COLO829 (cell line): ENCODE data around the gene GLI3.

Experiments
- DNase-seq: peaks from one replicate; pipeline ENCODE4 v3.0.0; 2012; ENCODE audit warnings: low spot score

GLI3 gene

GRCh38 chr7:42105554-42106358, 131.3 kb downstream of the GLI3 start:
- DNase-seq: no peak

GRCh38 chr7:42104694-42105093, 132.3 kb downstream of the GLI3 start:
- no peak for DNase-seq

GRCh38 chr7:42104231-42104630, 132.8 kb downstream of the GLI3 start:
- DNase-seq: no peak

- no peak for DNase-seq
Observed at GRCh38 chr7:42103456-42103855, 133.6 kb downstream of the GLI3 start.

GRCh38 chr7:42103020-42103419, 134.0 kb downstream of the GLI3 start:
- DNase-seq: no peak

GRCh38 chr7:42102301-42102700, 134.7 kb downstream of the GLI3 start:
- DNase-seq: no peak

- no peak for DNase-seq
Observed at GRCh38 chr7:42100156-42100508, 136.9 kb downstream of the GLI3 start.

- DNase-seq: no peak
Observed at GRCh38 chr7:42099470-42100155, 137.4 kb downstream of the GLI3 start.

GRCh38 chr7:42099066-42099465, 137.9 kb downstream of the GLI3 start:
- DNase-seq: no peak

- no peak for DNase-seq
Observed at GRCh38 chr7:42097752-42098151, 139.3 kb downstream of the GLI3 start.

- no peak for DNase-seq
Observed at GRCh38 chr7:42096681-42097561, 140.1 kb downstream of the GLI3 start.

- no peak for DNase-seq
Observed at GRCh38 chr7:42096268-42096667, 140.7 kb downstream of the GLI3 start.

- DNase-seq: no peak
Observed at GRCh38 chr7:42095791-42096190, 141.2 kb downstream of the GLI3 start.

GRCh38 chr7:42093349-42093905, 143.6 kb downstream of the GLI3 start:
- DNase-seq: no peak

GRCh38 chr7:42091461-42092291, 145.3 kb downstream of the GLI3 start:
- no peak for DNase-seq

GRCh38 chr7:42090806-42091205, 146.2 kb downstream of the GLI3 start:
- DNase-seq: no peak

GRCh38 chr7:42090056-42090455, 147.0 kb downstream of the GLI3 start:
- DNase-seq: no peak

- peak; percentile 49 for DNase-seq
Observed at GRCh38 chr7:42087616-42088015, 149.4 kb downstream of the GLI3 start.

- no peak for DNase-seq
Observed at GRCh38 chr7:42085531-42085930, 151.5 kb downstream of the GLI3 start.

- DNase-seq: no peak
Observed at GRCh38 chr7:42084263-42084662, 152.7 kb downstream of the GLI3 start.

GRCh38 chr7:42083284-42083683, 153.7 kb downstream of the GLI3 start:
- DNase-seq: no peak
